CD14-positive monocyte (primary cell): Measurements from ENCODE around the gene PRKD1. TPM values are rescaled to one million over a fixed set of nuclear protein-coding genes. Genes with fewer than 3 reads are reported as not detected.

Source experiments
- DNase-seq, 3 donors: peaks; one replicate each; pipeline ENCODE4 v3.0.0-alpha.2; 2011 to 2022
- H2AFZ ChIP-seq: 2 replicates; pipeline ENCODE4 v1.6.0; 2012; ENCODE audit warnings: mild to moderate bottlenecking, low read depth, low read length, inconsistent platforms; ENCODE audit not compliant: insufficient read depth, poor library complexity, severe bottlenecking
- H3K27ac ChIP-seq, 2 donors: 1 replicate in 1 of 2; 2 replicates in 1 of 2; pipeline ENCODE4 v1.5.1; 2012 to 2013; ENCODE audit warnings: low read length in 2 of 2, control low read depth in 1 of 2, inconsistent platforms in 1 of 2, low read depth in 1 of 2, mild to moderate bottlenecking in 1 of 2
- H3K27me3 ChIP-seq, 2 donors: one replicate each; pipeline versions ENCODE4 v1.6.0 to v1.6.1; 2011 to 2013; ENCODE audit warnings: low read length in 2 of 2; ENCODE audit not compliant: control insufficient read depth in 2 of 2, insufficient read depth in 2 of 2
- H3K36me3 ChIP-seq, 2 donors: replicated peaks in 1 of 2; 1 replicate in 1 of 2; 2 replicates in 1 of 2; pipeline versions ENCODE4 v1.5.1 to v1.6.1; 2012 to 2013; ENCODE audit warnings: low read length in 2 of 2, control low read depth in 1 of 2, inconsistent platforms in 1 of 2, mild to moderate bottlenecking in 1 of 2; ENCODE audit not compliant: insufficient read depth in 2 of 2, control insufficient read depth in 1 of 2
- H3K4me1 ChIP-seq, 2 donors: 1 replicate in 1 of 2; 2 replicates in 1 of 2; pipeline versions ENCODE4 v1.5.1 to v1.6.1; 2012 to 2013; ENCODE audit warnings: low read length in 2 of 2, control low read depth in 1 of 2, inconsistent platforms in 1 of 2, mild to moderate bottlenecking in 1 of 2, moderate library complexity in 1 of 2; ENCODE audit not compliant: insufficient read depth in 2 of 2, control insufficient read depth in 1 of 2
- H3K4me2 ChIP-seq: replicated peaks from 2 replicates; pipeline ENCODE3; 2012; ENCODE audit warnings: low read length, moderate library complexity, mild to moderate bottlenecking; ENCODE audit not compliant: poor library complexity, severe bottlenecking; ENCODE audit errors: extremely low read depth
- H3K4me3 ChIP-seq, 3 experiments: fragments of 200-600 bp in 1 of 3; sonication (generic) in 1 of 3; replicated peaks in 1 of 3; 1 replicate in 2 of 3; 2 replicates in 1 of 3; pipeline ENCODE4 v1.5.1; 2011 to 2013; ENCODE audit warnings: low read length in 3 of 3, mild to moderate bottlenecking in 3 of 3, control low read depth in 2 of 3, low read depth in 2 of 3, inconsistent platforms in 1 of 3, moderate library complexity in 1 of 3
- H3K79me2 ChIP-seq: 2 replicates; pipeline ENCODE4 v1.6.0; 2012; ENCODE audit warnings: mild to moderate bottlenecking, control low read depth, inconsistent platforms, low read length, moderate library complexity; ENCODE audit not compliant: insufficient read depth
- H3K9ac ChIP-seq: 2 replicates; pipeline ENCODE4 v1.6.0; 2017; ENCODE audit warnings: low read length, mild to moderate bottlenecking; ENCODE audit not compliant: insufficient read depth, poor library complexity, severe bottlenecking
- H3K9me3 ChIP-seq, 2 donors: replicated peaks in 1 of 2; 1 replicate in 1 of 2; 2 replicates in 1 of 2; pipeline versions ENCODE4 v1.5.1 to v1.6.1; 2012 to 2013; ENCODE audit warnings: low read length in 2 of 2, control low read depth in 1 of 2; ENCODE audit not compliant: control insufficient read depth in 1 of 2, insufficient read depth in 1 of 2
- H4K20me1 ChIP-seq: 2 replicates; pipeline ENCODE4 v1.6.0; 2012; ENCODE audit warnings: mild to moderate bottlenecking, low read length, control low read depth, moderate library complexity; ENCODE audit not compliant: insufficient read depth
- H3K27ac Mint-ChIP-seq, 7 donors: one replicate each; pipeline ENCODE4 v1.8.0; 2020; ENCODE audit warnings: mild to moderate bottlenecking in 7 of 7, mixed read lengths in 7 of 7, moderate library complexity in 6 of 7, inconsistent platforms in 2 of 7
- H3K27me3 Mint-ChIP-seq, 3 donors: one replicate each; pipeline ENCODE4 v1.8.0; 2021 to 2022; ENCODE audit warnings: low read depth in 3 of 3, mild to moderate bottlenecking in 3 of 3, mixed read lengths in 3 of 3, moderate library complexity in 3 of 3, inconsistent platforms in 1 of 3
- H3K36me3 Mint-ChIP-seq, 2 donors: one replicate each; pipeline ENCODE4 v1.8.0; 2020; ENCODE audit warnings: mixed read lengths in 2 of 2, inconsistent platforms in 1 of 2, mild to moderate bottlenecking in 1 of 2
- H3K4me1 Mint-ChIP-seq: one replicate; pipeline ENCODE4 v1.8.0; 2020; ENCODE audit warnings: mild to moderate bottlenecking, mixed read lengths
- H3K4me3 Mint-ChIP-seq, 2 donors: one replicate each; pipeline ENCODE4 v1.8.0; 2020; ENCODE audit warnings: mild to moderate bottlenecking in 2 of 2, mixed read lengths in 2 of 2, moderate library complexity in 1 of 2
- H3K9me3 Mint-ChIP-seq, 7 donors: one replicate each; pipeline ENCODE4 v1.8.0; 2020 to 2022; ENCODE audit warnings: mixed read lengths in 7 of 7, mild to moderate bottlenecking in 6 of 7, moderate library complexity in 6 of 7, inconsistent platforms in 2 of 7
- WGBS: methylation state at CpG from one replicate; pipeline ENCODE4 v1.1.5; 2013; ENCODE audit warnings: missing lambda C conversion rate; ENCODE audit not compliant: insufficient coverage; 5-methylcytosine and 5-hydroxymethylcytosine counted together
- intact Hi-C, 2 donors: fragments of 100-400 bp; cut with micrococcal nuclease; formaldehyde crosslinking; loops; one replicate each; pipeline versions ENCODE4 v1.15.0 to v1.15.1; 2023
- polyA plus RNA-seq, 3 donors: library from polyadenylated mRNA; depleted of rRNA in 1 of 3; unstranded in 2 of 3; stranded (reverse) in 1 of 3; fragments of 300-500 nt in 2 of 3; fragments of >200 nt in 1 of 3; fragmentation: Illumina TruSeq in 2 of 3; gene quantifications; 1 replicate in 2 of 3; 2 replicates in 1 of 3; pipeline ENCODE4 v1.2.3, GENCODE V29; 2012 to 2021
- TF ChIP-seq, protein P1 (sequence below): fragments of 200-600 bp; IDR thresholded peaks from one replicate; pipeline ENCODE4 v1.8.0; 2022; ENCODE audit warnings: antibody characterized with exemption, mild to moderate bottlenecking

PRKD1 gene
- polyA plus RNA-seq, 3 donors = not detected

DNA sequence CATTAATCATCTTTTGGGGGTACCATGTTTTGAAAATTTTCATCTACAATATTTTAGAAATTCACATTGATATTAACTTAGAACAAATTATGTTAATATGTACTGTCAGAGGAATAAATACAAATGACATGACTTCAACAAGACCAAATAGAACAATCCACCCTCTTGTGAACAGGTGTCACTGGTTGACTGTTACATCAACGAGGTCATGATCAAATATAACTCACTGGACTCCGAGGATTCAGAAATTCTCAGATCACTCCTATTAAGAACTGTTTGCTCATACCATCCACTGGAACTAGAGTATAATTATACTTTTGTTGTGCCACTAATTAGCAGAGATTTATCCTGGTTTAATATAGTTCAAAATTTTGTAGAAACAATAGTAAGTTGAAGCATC lies 318.8 kb downstream of the PRKD1 start:
- H3K4me3 Mint-ChIP-seq = no peak overlapping the region
- no CpG with 5 or more reads among the region's 2 CpGs for WGBS
- Histone ChIP-seq H2AFZ (no peak overlapping the region), H3K9ac (no peak overlapping the region), H3K4me3 (no peak overlapping the region), H3K4me1 (no peaks in the 10 kb centered on the region), H3K36me3 (no peaks in the 10 kb centered on the region), H4K20me1 (no peaks in the 10 kb centered on the region), H3K79me2 (no peaks in the 10 kb centered on the region), H3K27me3 (no peaks in the 10 kb centered on the region), H3K27ac (no peak overlapping the region), H3K9me3 (peaks cover 0 to 4% of the 10 kb centered on the region in 2 donors), H3K4me2 (no peak overlapping the region)
- H3K4me1 Mint-ChIP-seq = no peaks in the 10 kb centered on the region
- TF ChIP-seq, protein P1, sequence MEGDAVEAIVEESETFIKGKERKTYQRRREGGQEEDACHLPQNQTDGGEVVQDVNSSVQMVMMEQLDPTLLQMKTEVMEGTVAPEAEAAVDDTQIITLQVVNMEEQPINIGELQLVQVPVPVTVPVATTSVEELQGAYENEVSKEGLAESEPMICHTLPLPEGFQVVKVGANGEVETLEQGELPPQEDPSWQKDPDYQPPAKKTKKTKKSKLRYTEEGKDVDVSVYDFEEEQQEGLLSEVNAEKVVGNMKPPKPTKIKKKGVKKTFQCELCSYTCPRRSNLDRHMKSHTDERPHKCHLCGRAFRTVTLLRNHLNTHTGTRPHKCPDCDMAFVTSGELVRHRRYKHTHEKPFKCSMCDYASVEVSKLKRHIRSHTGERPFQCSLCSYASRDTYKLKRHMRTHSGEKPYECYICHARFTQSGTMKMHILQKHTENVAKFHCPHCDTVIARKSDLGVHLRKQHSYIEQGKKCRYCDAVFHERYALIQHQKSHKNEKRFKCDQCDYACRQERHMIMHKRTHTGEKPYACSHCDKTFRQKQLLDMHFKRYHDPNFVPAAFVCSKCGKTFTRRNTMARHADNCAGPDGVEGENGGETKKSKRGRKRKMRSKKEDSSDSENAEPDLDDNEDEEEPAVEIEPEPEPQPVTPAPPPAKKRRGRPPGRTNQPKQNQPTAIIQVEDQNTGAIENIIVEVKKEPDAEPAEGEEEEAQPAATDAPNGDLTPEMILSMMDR = no peak
- H3K9me3 Mint-ChIP-seq = peaks cover 0 to 9% (median 4%) of the 10 kb centered on the region in 7 donors
- no peaks in the 10 kb centered on the region for H3K36me3 Mint-ChIP-seq
- no peak overlapping the region for H3K27ac Mint-ChIP-seq
- DNase-seq = no peak
- no peaks in the 10 kb centered on the region for H3K27me3 Mint-ChIP-seq
- intact Hi-C loops = no loop called here

DNA sequence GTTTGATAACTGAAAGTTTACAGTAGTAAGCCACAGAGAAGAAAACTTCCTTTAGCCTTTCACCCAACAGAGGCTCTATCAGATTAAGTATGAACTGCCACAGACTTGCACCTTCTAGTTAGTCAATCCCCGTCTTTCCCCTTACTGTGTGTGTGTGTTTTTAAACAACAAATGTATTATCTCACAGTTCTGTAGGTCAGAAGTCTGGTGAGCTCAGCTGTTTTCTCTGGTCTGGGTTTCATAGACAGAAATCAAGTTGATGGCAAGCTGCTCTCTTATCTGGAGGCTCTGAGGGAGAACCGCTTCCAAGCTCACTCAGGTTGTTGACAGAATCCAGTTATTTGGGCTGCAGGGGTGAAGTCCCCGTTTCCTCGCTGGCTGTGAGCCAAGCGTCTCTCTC lies 320.5 kb downstream of the PRKD1 start:
- H3K9me3 Mint-ChIP-seq = peaks cover 0 to 9% (median 3%) of the 10 kb centered on the region in 7 donors
- Histone ChIP-seq H3K27me3 (no peaks in the 10 kb centered on the region), H3K4me1 (no peaks in the 10 kb centered on the region), H3K4me2 (no peak overlapping the region), H3K79me2 (no peaks in the 10 kb centered on the region), H3K9me3 (peaks cover 0 to 4% of the 10 kb centered on the region in 2 donors), H3K4me3 (no peak overlapping the region), H2AFZ (no peak overlapping the region), H3K27ac (no peak overlapping the region), H3K9ac (no peak overlapping the region), H4K20me1 (no peaks in the 10 kb centered on the region), H3K36me3 (no peaks in the 10 kb centered on the region)
- WGBS = 91% methylated on average over 3 of the region's 5 CpGs
- intact Hi-C loops = no loop called here
- H3K4me1 Mint-ChIP-seq = no peaks in the 10 kb centered on the region
- no peaks in the 10 kb centered on the region for H3K27me3 Mint-ChIP-seq
- DNase-seq = no peak
- H3K27ac Mint-ChIP-seq = no peak overlapping the region
- TF ChIP-seq, protein P1 = no peak
- H3K4me3 Mint-ChIP-seq = no peak overlapping the region
- H3K36me3 Mint-ChIP-seq = no peaks in the 10 kb centered on the region
